GM23338 (cell line): ENCODE results near the gene KIF22. TPM values are rescaled to one million over a fixed set of nuclear protein-coding genes. Genes with fewer than 3 reads are reported as not detected.

ENCODE experiments used
- ATAC-seq: fragments of 200-7000 bp; cut with Tn5 transposase; 3 replicates; pipeline ENCODE4 v1.9.1; 2020
- DNase-seq: peaks from one replicate; pipeline ENCODE4 v3.0.0-alpha.2; 2015; ENCODE audit warnings: low spot score
- H2AFZ ChIP-seq: fragments of 200-600 bp; sonication (generic); 2 replicates; pipeline ENCODE4 v1.8.0; 2016; ENCODE audit warnings: antibody characterized with exemption, mild to moderate bottlenecking, moderate library complexity
- H3F3A ChIP-seq: fragments of 200-600 bp; sonication (generic); replicated peaks from 2 replicates; pipeline ENCODE4 v1.8.0; 2017; ENCODE audit warnings: antibody characterized with exemption, mixed run types, low read depth
- H3K27ac ChIP-seq: fragments of 200-600 bp; sonication (generic); 2 replicates; pipeline ENCODE4 v1.6.1; 2016; ENCODE audit warnings: low read depth
- H3K27me3 ChIP-seq: fragments of 200-600 bp; sonication (generic); 2 replicates; pipeline ENCODE4 v1.8.0; 2016; ENCODE audit warnings: mild to moderate bottlenecking, mixed run types, moderate library complexity; ENCODE audit not compliant: insufficient read depth
- H3K36me3 ChIP-seq: fragments of 200-600 bp; sonication (generic); 2 replicates; pipeline ENCODE4 v1.8.0; 2016; ENCODE audit warnings: mild to moderate bottlenecking; ENCODE audit not compliant: insufficient read depth
- H3K4me1 ChIP-seq: fragments of 200-600 bp; sonication (generic); 2 replicates; pipeline ENCODE4 v1.8.0; 2016; ENCODE audit warnings: mild to moderate bottlenecking, moderate library complexity; ENCODE audit not compliant: insufficient read depth
- H3K4me2 ChIP-seq: fragments of 200-600 bp; sonication (generic); 2 replicates; pipeline ENCODE4 v1.7.1; 2017; ENCODE audit warnings: mixed run types
- H3K4me3 ChIP-seq: fragments of 200-600 bp; sonication (generic); 2 replicates; pipeline ENCODE4 v1.6.1; 2016; ENCODE audit warnings: mixed run types
- H3K79me2 ChIP-seq: fragments of 200-600 bp; sonication (generic); replicated peaks from 2 replicates; pipeline ENCODE4 v1.8.0; 2017; ENCODE audit warnings: mild to moderate bottlenecking; ENCODE audit not compliant: insufficient read depth
- H3K9me2 ChIP-seq: fragments of 200-600 bp; sonication (generic); 2 replicates; pipeline ENCODE4 v1.8.0; 2017; ENCODE audit not compliant: insufficient read depth
- H4K20me1 ChIP-seq: fragments of 200-600 bp; sonication (generic); replicated peaks from 2 replicates; pipeline ENCODE4 v1.8.0; 2017; ENCODE audit warnings: mild to moderate bottlenecking; ENCODE audit not compliant: insufficient read depth
- H3K27ac Mint-ChIP-seq: 2 replicates; pipeline ENCODE4 v1.8.0; 2020; ENCODE audit warnings: inconsistent platforms, mild to moderate bottlenecking, moderate library complexity, mixed read lengths
- H3K27me3 Mint-ChIP-seq: 3 replicates; pipeline ENCODE4 v1.8.0; 2022; ENCODE audit warnings: low read depth, mild to moderate bottlenecking, moderate library complexity, mixed read lengths, inconsistent platforms; ENCODE audit not compliant: insufficient read depth, poor library complexity
- H3K36me3 Mint-ChIP-seq: 3 replicates; pipeline ENCODE4 v1.8.0; 2021; ENCODE audit warnings: low read depth, mild to moderate bottlenecking, inconsistent platforms, moderate library complexity, mixed read lengths
- H3K4me1 Mint-ChIP-seq: 3 replicates; pipeline ENCODE4 v1.8.0; 2020; ENCODE audit warnings: mild to moderate bottlenecking, inconsistent platforms, mixed read lengths
- H3K4me3 Mint-ChIP-seq: 3 replicates; pipeline ENCODE4 v1.8.0; 2021; ENCODE audit warnings: moderate library complexity, mild to moderate bottlenecking, inconsistent platforms, mixed read lengths
- H3K9me3 Mint-ChIP-seq: 3 replicates; pipeline ENCODE4 v1.8.0; 2020; ENCODE audit warnings: moderate library complexity, mild to moderate bottlenecking, inconsistent platforms, mixed read lengths
- CREB1 ChIP-seq: fragments of 250-450 bp; sonication (Bioruptor Pico); IDR thresholded peaks from 2 replicates; pipeline ENCODE4 v1.5.0; 2020; ENCODE audit warnings: low read depth, mild to moderate bottlenecking, moderate library complexity
- EZH2 ChIP-seq: fragments of 200-600 bp; sonication (generic); IDR thresholded peaks from one replicate; pipeline ENCODE4 v1.8.0; 2017; ENCODE audit warnings: antibody characterized with exemption, mild to moderate bottlenecking, low read depth; ENCODE audit not compliant: unreplicated experiment
- EZH2phosphoT487 ChIP-seq: fragments of 200-600 bp; sonication (generic); IDR thresholded peaks from one replicate; pipeline ENCODE4 v1.8.1; 2018; ENCODE audit warnings: antibody characterized with exemption; ENCODE audit not compliant: unreplicated experiment
- JUNB ChIP-seq: IDR thresholded peaks from one replicate; pipeline ENCODE4 v1.6.1; 2016; ENCODE audit warnings: antibody characterized with exemption; ENCODE audit not compliant: unreplicated experiment
- NANOG ChIP-seq: IDR thresholded peaks from 2 replicates; pipeline ENCODE4 v1.6.1; 2016; ENCODE audit warnings: antibody characterized with exemption, borderline replicate concordance
- POLR2AphosphoS5 ChIP-seq: IDR thresholded peaks from 2 replicates; pipeline ENCODE4 v1.6.1; 2016; ENCODE audit warnings: antibody characterized with exemption, low read depth
- STAT1 ChIP-seq: IDR thresholded peaks from one replicate; pipeline ENCODE4 v1.6.1; 2016; ENCODE audit warnings: antibody characterized with exemption; ENCODE audit not compliant: unreplicated experiment
- ZNF331 ChIP-seq: fragments of 250-450 bp; sonication (Bioruptor Pico); IDR thresholded peaks from 2 replicates; pipeline ENCODE4 v1.5.0; 2020; ENCODE audit warnings: low read depth, mild to moderate bottlenecking, moderate library complexity
- ZNF462 ChIP-seq: fragments of 250-450 bp; sonication (Bioruptor Pico); IDR thresholded peaks from 2 replicates; pipeline ENCODE4 v1.5.0; 2020; ENCODE audit warnings: mild to moderate bottlenecking, moderate library complexity
- polyA plus RNA-seq: library from polyadenylated mRNA; unstranded; fragments of >200 nt; fragmentation: Nextera tagmentation; extraction: Ambion mirVana; gene quantifications from 2 replicates; pipeline ENCODE4 v1.2.1, GENCODE V29; 2016
- total RNA-seq: library from RNA; depleted of rRNA; stranded (reverse); fragments of >200 nt; shearing (Covaris generic); gene quantifications from 2 replicates; pipeline ENCODE4 v1.2.3, GENCODE V29; 2014
- TF ChIP-seq, protein P1 (sequence below): IDR thresholded peaks from one replicate; pipeline ENCODE4 v1.6.1; 2018; ENCODE audit warnings: antibody characterized with exemption; ENCODE audit not compliant: unreplicated experiment

KIF22 gene
- total and polyA plus RNA-seq, 2 experiments from 2014 or later: 110 to 192 TPM

- TF ChIP-seq, protein P1, sequence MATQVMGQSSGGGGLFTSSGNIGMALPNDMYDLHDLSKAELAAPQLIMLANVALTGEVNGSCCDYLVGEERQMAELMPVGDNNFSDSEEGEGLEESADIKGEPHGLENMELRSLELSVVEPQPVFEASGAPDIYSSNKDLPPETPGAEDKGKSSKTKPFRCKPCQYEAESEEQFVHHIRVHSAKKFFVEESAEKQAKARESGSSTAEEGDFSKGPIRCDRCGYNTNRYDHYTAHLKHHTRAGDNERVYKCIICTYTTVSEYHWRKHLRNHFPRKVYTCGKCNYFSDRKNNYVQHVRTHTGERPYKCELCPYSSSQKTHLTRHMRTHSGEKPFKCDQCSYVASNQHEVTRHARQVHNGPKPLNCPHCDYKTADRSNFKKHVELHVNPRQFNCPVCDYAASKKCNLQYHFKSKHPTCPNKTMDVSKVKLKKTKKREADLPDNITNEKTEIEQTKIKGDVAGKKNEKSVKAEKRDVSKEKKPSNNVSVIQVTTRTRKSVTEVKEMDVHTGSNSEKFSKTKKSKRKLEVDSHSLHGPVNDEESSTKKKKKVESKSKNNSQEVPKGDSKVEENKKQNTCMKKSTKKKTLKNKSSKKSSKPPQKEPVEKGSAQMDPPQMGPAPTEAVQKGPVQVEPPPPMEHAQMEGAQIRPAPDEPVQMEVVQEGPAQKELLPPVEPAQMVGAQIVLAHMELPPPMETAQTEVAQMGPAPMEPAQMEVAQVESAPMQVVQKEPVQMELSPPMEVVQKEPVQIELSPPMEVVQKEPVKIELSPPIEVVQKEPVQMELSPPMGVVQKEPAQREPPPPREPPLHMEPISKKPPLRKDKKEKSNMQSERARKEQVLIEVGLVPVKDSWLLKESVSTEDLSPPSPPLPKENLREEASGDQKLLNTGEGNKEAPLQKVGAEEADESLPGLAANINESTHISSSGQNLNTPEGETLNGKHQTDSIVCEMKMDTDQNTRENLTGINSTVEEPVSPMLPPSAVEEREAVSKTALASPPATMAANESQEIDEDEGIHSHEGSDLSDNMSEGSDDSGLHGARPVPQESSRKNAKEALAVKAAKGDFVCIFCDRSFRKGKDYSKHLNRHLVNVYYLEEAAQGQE: no peak
- TF ChIP-seq CREB1 (CRISPR knock-in tag) (no peak), JUNB (no peak)
Observed at GRCh38 chr16:29753516-29753915, 37.0 kb upstream of the KIF22 start (continued).

- Histone ChIP-seq H3K36me3 (no peaks in the 10 kb centered on the region), H3K27me3 (no peaks in the 10 kb centered on the region), H3K27ac (no peak overlapping the region), H3K4me3 (no peak overlapping the region), H3K9me2 (no peaks in the 10 kb centered on the region), H3K4me1 (no peaks in the 10 kb centered on the region), H2AFZ (no peak overlapping the region), H4K20me1 (no peaks in the 10 kb centered on the region; the same call in 1 of the 2 replicates), H3K4me2 (no peak overlapping the region), H3F3A (no peaks in the 10 kb centered on the region), H3K79me2 (no peaks in the 10 kb centered on the region)
- H3K27me3 Mint-ChIP-seq: peaks cover 6% of the 10 kb centered on the region
- H3K9me3 Mint-ChIP-seq: no peaks in the 10 kb centered on the region
- H3K36me3 Mint-ChIP-seq: no peaks in the 10 kb centered on the region
- no peak overlapping the region for H3K27ac Mint-ChIP-seq
- no peak for ATAC-seq
- peaks cover 10% of the 10 kb centered on the region for H3K4me1 Mint-ChIP-seq
- DNase-seq: no peak
- no peak overlapping the region for H3K4me3 Mint-ChIP-seq
- no peak for TF ChIP-seq CREB1 (CRISPR knock-in tag)
- TF ChIP-seq, protein P1: no peak
- no peak for TF ChIP-seq EZH2phosphoT487
- no peak for TF ChIP-seq EZH2
- TF ChIP-seq ZNF462 (CRISPR knock-in tag): no peak
- no peak for TF ChIP-seq NANOG
- TF ChIP-seq POLR2AphosphoS5: no peak
- no peak for TF ChIP-seq STAT1
- no peak for TF ChIP-seq JUNB
- TF ChIP-seq ZNF331 (CRISPR knock-in tag): no peak
Observed at GRCh38 chr16:29756654-29757053, 33.9 kb upstream of the KIF22 start.
